GM12872 (cell line): Measurements from ENCODE around the gene PROB1.

Experiments
- TF ChIP-seq, protein P1 (sequence below): IDR thresholded peaks from 3 replicates; pipeline ENCODE4 v1.5.1; 2011; ENCODE audit warnings: low read depth, mild to moderate bottlenecking, low read length, moderate library complexity; ENCODE audit not compliant: insufficient read depth

The PROB1 gene

DNA sequence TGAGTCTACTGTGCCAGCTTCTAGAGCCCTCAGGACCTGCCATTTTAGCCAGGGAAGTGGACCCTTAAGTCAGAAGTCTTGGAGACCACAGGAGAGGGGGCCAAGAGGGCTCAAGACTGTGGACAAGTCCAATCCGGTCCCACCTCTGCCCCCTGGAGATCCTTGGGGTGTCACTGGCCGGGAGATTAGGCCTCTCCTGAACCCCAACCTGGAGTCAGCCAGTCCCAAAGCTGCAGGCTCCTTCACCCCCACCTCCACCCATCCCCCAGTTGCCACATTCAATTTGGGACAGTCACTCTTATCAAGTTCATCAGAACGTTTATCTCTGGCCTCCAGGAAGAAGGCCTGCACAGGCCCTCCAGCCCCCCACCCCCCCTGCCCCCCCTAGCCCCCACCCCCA lies 12.1 kb downstream of the PROB1 start:
- TF ChIP-seq, protein P1, sequence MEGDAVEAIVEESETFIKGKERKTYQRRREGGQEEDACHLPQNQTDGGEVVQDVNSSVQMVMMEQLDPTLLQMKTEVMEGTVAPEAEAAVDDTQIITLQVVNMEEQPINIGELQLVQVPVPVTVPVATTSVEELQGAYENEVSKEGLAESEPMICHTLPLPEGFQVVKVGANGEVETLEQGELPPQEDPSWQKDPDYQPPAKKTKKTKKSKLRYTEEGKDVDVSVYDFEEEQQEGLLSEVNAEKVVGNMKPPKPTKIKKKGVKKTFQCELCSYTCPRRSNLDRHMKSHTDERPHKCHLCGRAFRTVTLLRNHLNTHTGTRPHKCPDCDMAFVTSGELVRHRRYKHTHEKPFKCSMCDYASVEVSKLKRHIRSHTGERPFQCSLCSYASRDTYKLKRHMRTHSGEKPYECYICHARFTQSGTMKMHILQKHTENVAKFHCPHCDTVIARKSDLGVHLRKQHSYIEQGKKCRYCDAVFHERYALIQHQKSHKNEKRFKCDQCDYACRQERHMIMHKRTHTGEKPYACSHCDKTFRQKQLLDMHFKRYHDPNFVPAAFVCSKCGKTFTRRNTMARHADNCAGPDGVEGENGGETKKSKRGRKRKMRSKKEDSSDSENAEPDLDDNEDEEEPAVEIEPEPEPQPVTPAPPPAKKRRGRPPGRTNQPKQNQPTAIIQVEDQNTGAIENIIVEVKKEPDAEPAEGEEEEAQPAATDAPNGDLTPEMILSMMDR: no peak

DNA sequence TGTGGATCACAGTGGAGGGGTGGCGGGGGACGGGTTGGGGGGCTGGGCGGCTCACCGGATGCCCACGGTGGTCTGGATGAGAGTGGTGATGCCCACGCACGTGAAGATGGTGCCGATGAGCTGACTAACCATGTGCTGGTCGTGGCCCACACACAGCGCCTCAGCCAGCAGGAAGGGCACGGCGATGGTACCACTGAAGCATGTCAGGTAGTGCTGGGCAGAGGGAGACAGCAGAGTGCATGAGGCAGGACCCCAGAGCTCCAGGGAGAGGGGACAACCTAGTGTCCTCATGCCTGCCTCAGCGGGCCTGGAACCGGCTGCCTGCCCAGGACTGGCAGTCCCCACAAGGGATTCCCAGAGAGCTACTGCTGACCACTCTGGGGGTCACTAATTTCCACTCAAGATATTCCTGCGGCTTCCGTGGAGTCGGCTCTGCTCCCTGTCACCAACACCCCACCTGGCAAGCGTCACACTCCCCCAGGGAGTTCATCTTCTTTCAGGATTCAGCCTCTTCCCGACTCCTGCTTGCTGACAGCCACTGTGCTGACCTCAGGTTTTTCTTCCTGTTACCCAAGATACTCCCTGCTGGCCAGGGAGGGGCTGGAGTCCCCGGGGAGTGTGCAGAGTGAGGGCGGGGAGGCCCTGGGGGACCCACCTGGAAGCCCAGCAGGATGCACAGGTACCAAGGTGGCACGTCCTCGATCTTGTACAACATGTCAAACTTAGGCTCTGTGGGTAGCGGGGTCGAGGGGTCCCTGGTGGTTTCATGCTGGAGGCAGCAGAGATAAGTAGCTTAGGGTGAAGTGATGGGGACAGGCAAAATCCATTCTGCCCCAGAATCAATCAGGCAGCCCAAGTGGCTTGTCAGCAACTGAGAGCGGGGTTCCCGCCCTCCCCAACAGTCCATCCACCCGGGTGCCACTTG lies 12.8 kb downstream of the PROB1 start:
- TF ChIP-seq, protein P1: no peak

DNA sequence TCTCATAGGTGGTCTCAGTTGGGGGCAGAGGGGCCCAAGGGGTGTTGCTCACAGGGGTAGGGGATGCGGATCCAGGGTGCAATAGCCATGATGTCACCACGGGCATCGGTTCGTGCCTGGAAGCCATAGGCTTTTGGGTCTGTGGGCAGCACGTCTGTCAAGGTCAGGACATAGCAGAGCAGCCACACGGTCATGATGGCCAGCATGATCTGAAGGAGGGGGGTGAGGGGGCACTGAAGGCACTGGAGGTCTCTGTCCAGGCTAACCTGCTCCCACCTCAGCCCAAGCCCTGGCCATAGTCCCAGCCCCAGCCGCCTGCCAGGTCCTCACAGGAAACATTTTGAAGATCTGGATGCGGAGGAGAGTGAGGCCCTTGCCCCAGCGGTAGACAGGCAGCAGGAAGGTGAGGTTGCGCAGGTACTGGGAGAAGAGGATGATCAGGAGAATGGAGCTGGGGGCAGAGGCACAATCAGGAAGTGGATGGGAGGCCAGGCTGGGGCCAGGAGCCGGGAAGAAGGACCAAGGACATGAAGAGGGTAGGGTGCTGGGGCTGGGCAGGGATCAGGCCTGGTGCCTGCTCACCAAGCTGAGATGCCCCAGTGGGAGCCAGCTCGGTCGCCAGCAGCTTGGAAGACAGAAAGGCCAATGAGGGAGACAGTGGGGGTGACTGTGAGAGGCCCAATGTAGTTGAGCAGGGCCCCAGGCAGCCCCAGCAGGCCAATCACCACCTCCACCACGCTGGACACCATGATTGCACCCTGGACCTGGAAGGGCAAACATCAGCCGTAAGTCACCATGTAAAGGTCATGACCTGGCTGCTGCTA lies 15.1 kb downstream of the PROB1 start:
- TF ChIP-seq, protein P1: no peak

DNA sequence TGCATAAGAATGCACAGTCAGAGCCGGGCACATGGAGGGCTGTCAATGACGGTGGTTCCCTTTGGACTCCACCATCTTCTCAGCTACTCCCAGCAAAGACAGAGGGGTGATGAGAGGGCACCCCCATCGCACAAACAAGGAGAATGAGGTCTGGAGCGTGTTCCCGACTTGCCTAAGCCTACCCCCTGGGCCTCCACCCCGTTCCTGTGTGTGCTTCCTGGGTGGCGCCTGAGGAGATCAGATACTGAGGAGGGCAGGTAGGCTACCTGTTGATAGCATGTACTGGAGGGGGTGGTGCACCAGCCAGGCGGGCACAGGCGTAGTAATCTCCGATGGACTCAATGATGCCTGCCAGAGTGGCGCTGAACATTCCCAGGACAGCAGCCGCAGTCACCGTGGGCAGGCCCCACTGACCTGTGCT lies 16.0 kb downstream of the PROB1 start:
- TF ChIP-seq, protein P1: no peak

DNA sequence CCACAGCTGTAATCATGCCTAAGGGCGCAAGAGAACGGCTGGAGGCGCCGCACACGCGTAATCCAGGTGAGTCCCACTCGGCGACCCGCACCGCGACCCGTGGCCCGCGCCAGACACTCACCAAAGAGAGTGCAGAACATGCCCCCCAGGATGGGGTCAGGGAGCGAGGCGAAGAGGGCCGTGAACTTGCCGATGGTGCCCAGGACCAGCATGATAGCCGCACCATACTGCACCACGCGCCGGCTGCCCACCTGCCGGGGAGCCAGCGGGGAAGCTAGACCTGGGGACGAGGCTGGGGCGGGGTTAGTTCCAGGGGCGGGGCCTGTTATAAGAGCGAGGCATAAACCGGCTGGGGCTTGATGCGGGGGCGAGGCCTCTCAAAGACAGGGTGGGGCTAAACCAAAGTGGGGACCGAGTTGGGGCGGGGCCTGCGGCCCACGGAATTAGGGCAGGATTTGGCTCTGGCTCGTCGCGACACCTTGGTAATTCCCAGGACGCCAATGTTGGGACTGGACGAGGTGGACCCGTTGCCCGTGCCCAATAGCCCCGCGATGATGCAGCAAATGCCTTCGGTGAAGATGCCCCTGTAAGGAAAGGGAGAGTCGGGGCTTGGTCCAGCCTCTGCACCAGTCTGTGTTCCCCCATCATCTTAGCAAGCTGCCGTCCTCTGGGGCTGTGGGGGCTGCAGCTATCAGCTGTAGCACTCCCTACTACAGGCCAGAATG lies 16.6 kb downstream of the PROB1 start:
- TF ChIP-seq, protein P1: no peak

DNA sequence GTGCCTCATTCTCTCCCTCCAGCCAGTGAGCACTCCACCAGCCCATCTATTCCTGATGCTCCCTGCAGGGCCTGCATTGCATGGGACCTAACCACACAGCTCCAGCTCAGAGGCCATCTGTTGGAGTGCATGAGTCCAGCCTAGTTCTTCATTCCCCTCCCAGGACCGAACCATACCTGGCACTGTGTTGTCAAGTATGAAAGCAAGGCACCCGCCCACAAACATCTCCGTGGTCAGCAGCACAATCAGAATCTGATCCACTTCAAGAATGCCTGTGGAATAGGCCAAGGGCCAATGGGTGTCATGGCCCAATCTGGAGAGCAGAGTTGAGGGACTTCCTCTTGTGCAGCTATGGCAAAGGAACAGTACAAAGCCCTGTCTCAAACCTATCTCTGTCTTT lies 17.7 kb downstream of the PROB1 start:
- TF ChIP-seq, protein P1: no peak

DNA sequence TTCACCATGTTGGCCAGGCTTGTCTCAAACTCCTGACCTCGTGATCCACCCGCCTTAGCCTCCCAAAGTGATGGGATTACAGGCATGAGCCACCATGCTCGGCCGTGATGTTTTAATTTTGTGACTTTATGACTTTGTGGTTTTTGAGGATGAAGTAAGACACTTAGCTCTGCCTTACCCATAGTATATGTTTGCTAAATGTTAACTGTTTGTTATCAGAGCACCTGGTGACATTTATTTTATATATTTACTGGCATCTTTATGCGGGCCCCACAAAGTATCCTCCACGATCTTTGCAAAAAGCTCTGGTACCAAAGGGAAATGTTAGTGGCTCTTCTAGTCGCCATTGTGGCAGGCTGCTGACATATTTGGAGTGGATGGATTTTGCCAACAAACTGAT lies 18.5 kb downstream of the PROB1 start:
- TF ChIP-seq, protein P1: no peak
